Heart left ventricle (tissue), 16 donors: ENCODE data around the gene GPR137. TPM values are rescaled to one million over a fixed set of nuclear protein-coding genes. Genes with fewer than 3 reads are reported as not detected.

ENCODE experiments used
- ATAC-seq, 4 donors: fragments of 200-7000 bp; cut with Tn5 transposase; one replicate each; pipeline ENCODE4 v1.9.1; 2020 to 2022; ENCODE audit warnings: moderate library complexity in 4 of 4, mild to moderate bottlenecking in 3 of 4, moderate number of reproducible peaks in 1 of 4
- DNase-seq, 5 donors: peaks; one replicate each; pipeline ENCODE4 v3.0.0-alpha.2; 2020
- H3K27ac ChIP-seq, 12 donors: fragments of 200-600 bp; sonication (generic) in 4 of 12; one replicate each; pipeline versions ENCODE4 v1.5.0 to v1.8.0; 2016 to 2022; ENCODE audit warnings: mild to moderate bottlenecking in 2 of 12
- H3K27me3 ChIP-seq, 9 donors: fragments of 200-600 bp; sonication (generic) in 2 of 9; one replicate each; pipeline versions ENCODE4 v1.5.1 to v1.8.0; 2016 to 2022; ENCODE audit warnings: mild to moderate bottlenecking in 3 of 9
- H3K36me3 ChIP-seq, 9 donors: fragments of 200-600 bp; sonication (generic) in 2 of 9; one replicate each; pipeline versions ENCODE4 v1.5.0 to v1.8.0; 2018 to 2022; ENCODE audit warnings: mild to moderate bottlenecking in 2 of 9
- H3K4me1 ChIP-seq, 12 donors: fragments of 200-600 bp; sonication (generic) in 4 of 12; one replicate each; pipeline versions ENCODE4 v1.5.0 to v1.8.0; 2016 to 2022; ENCODE audit warnings: mild to moderate bottlenecking in 3 of 12
- H3K4me3 ChIP-seq, 12 donors: fragments of 200-600 bp; sonication (generic) in 4 of 12; one replicate each; pipeline versions ENCODE4 v1.5.0 to v1.8.0; 2017 to 2022; ENCODE audit warnings: mild to moderate bottlenecking in 9 of 12, moderate library complexity in 4 of 12
- H3K9me3 ChIP-seq, 12 donors: fragments of 200-600 bp; sonication (generic) in 4 of 12; one replicate each; pipeline versions ENCODE4 v1.5.0 to v1.8.0; 2016 to 2022; ENCODE audit warnings: mild to moderate bottlenecking in 1 of 12
- POLR2A ChIP-seq, 2 donors: fragments of 450-650 bp; IDR thresholded peaks; one replicate each; pipeline ENCODE4 v1.6.1; 2017; ENCODE audit warnings: antibody characterized with exemption in 2 of 2, mild to moderate bottlenecking in 2 of 2, moderate library complexity in 2 of 2
- WGBS, 4 donors: extraction: QIAGEN DNeasy Blood & Tissue Kit in 2 of 4; methylation state at CpG; one replicate each; pipeline versions ENCODE4 v1.1.5 to v1.1.7; 2013 to 2018; 5-methylcytosine and 5-hydroxymethylcytosine counted together
- intact Hi-C, 10 donors: fragments of 100-400 bp; cut with DNase I; formaldehyde crosslinking; loops; one replicate each; pipeline versions ENCODE4 v1.11.1 to v1.14.2; 2022
- polyA plus RNA-seq, 2 donors: library from polyadenylated mRNA; stranded (reverse); fragments of 200-250 nt; gene quantifications; one replicate each; pipeline ENCODE4 v1.2.3, GENCODE V29; 2013
- total RNA-seq, 9 donors: library from RNA; depleted of rRNA in 2 of 9; stranded (reverse); fragments of >200 nt in 2 of 9; fragmentation: NEBNext Ultra II Directional in 3 of 9; extraction: Animal tissue kit (Norgen Biotek cat#: 25700) in 3 of 9; gene quantifications; one replicate each; pipeline versions ENCODE4 v1.1.0 to v1.2.4, GENCODE V29; 2016 to 2023
- TF ChIP-seq, protein P1 (sequence below), 12 donors: fragments of 200-600 bp; sonication (generic) in 4 of 12; IDR thresholded peaks; one replicate each; pipeline versions ENCODE4 v1.5.0 to v1.8.0; 2018 to 2022; ENCODE audit warnings: antibody characterized with exemption in 12 of 12, mild to moderate bottlenecking in 5 of 12
- donor health status: ischemic (EF 13 %, LVEDD 7.1; RV severe dilation, severe dysfunction).
- donor health status: healthy with polysubstance abuse.
- donor health status: DM: no; HTN: yes; CAD: no.
- donor health status: DM: no; HTN: no; CAD: no.
- donor health status: ischemic (EF 25% LVEDD 6.9; RV normal size, moderate dysfunction).
- donor health status: ischemic (EF 25% LVEDD 5.7; RV mildly dilated, moderate dysfunction).
- donor health status: healthy.
- donor health status: DM: yes; HTN: yes; CAD: no.
- donor health status: ischemic (EF 35%, LVEDD 5.7; RV mildly dilated, moderate dysfunction).
- donor health status: nonischemic (EF 11% LVEDD 7.7; RV severe dilation, severe dysfunction).
- donor health status: DM: yes; HTN: yes; CAD: no.
- donor health status: PGD.
- donor health status: ischemic (EF 29% LVEDD 5.4; RV normal size, mild dysfunction).
- donor health status: nonischemic (EF 23%, LVEDD 6.1; RV moderate dilation, normal function).

The GPR137 gene
- total and polyA plus RNA-seq, 11 donors, result 20.2 to 48.3 (median 26.2) TPM

- Histone ChIP-seq H3K4me1 (peaks cover 0 to 68% (median 35%) of the 10 kb centered on the region in 12 donors), H3K27ac (peak overlapping the region in 7 of 12 donors; percentile 18 to 100 (median 99))
These were observed 46.6 kb upstream of the GPR137 start for GRCh38 chr11:64238999-64239398.

GRCh38 chr11:64239662-64240434 is 45.8 kb upstream of the GPR137 start:
- ATAC-seq (no peak), DNase-seq (peak in 1 of 5 donors; percentile 34)
- Histone ChIP-seq H3K27me3 (no peaks in the 10 kb centered on the region), H3K4me1 (peaks cover 0 to 69% (median 34%) of the 10 kb centered on the region in 12 donors), H3K27ac (peak overlapping the region; percentile 95 to 100 (median 99)), H3K36me3 (peaks cover 0 to 40% (median 30%) of the 10 kb centered on the region in 9 donors), H3K4me3 (peak overlapping the region in 11 of 12 donors; percentile 47 to 99 (median 80)), H3K9me3 (no peaks in the 10 kb centered on the region)
- 82 to 87% (median 84%) methylated on average over 11 of the region's 11 CpGs for WGBS, 4 donors
- intact Hi-C loops, result loop anchor here in 1 of 10 donors (2.0 kb wide), 1 partner anchor 65 kb away; the partner anchor contains the start of gene ESRRA
- TF ChIP-seq, protein P1, sequence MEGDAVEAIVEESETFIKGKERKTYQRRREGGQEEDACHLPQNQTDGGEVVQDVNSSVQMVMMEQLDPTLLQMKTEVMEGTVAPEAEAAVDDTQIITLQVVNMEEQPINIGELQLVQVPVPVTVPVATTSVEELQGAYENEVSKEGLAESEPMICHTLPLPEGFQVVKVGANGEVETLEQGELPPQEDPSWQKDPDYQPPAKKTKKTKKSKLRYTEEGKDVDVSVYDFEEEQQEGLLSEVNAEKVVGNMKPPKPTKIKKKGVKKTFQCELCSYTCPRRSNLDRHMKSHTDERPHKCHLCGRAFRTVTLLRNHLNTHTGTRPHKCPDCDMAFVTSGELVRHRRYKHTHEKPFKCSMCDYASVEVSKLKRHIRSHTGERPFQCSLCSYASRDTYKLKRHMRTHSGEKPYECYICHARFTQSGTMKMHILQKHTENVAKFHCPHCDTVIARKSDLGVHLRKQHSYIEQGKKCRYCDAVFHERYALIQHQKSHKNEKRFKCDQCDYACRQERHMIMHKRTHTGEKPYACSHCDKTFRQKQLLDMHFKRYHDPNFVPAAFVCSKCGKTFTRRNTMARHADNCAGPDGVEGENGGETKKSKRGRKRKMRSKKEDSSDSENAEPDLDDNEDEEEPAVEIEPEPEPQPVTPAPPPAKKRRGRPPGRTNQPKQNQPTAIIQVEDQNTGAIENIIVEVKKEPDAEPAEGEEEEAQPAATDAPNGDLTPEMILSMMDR (IDR thresholded peaks at IDR 0.05), result no peak
- TF ChIP-seq POLR2A (IDR thresholded peaks at IDR 0.05), result no peak

More at GRCh38 chr11:64238999-64239398, 46.6 kb upstream of the GPR137 start:
- no peak for ATAC-seq
- WGBS, 4 donors, result 82 to 89% (median 86%) methylated on average over 5 of the region's 5 CpGs
- intact Hi-C loops, result no loop called here
- no peak for TF ChIP-seq POLR2A (IDR thresholded peaks at IDR 0.05)
- TF ChIP-seq, protein P1 (IDR thresholded peaks at IDR 0.05), result no peak
- Histone ChIP-seq H3K27me3 (no peaks in the 10 kb centered on the region), H3K4me3 (no peak overlapping the region), H3K36me3 (peaks cover 0 to 36% (median 27%) of the 10 kb centered on the region in 9 donors), H3K9me3 (no peaks in the 10 kb centered on the region)
- peak in 1 of 5 donors; percentile 46 for DNase-seq

DNA sequence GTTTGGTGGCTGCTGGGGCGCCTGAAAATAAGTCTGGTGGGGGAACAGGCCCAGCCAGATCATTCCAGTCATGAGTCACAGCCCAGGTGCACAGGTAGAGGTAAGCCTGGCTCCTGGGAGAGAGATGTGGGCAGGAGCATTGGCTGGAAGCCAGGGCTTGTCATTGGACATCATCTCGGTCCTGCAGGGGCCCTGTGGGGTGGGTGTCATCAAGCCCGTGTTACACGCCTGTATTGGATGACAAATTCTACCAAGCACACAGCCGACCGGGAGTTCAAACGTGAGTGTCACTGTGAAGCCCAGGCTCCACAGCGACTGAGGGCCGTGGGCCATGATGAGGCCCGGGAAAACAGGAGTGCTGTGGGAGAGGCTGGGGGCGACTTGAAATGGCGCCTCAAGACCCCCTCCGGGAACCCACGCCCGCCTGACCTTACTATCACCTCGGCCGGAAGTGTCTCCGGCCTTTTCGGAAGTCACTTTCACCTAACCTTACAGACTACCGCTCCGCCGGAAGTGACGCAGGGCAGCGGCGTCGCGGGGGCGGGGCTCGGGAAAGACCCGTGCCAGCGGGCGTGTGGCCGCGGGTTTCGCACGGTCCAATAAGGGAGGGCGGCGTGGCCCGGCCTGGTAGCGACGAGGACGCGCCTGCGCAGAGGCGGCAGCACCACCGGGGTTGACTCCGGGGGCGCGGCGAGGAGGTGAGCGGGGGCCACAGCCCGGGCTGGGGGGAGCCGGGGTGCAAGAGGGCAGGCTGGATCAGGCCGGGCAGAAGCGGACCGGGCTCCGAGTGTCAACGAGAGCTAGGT is 45.0 kb upstream of the GPR137 start, which contains the start of gene FKBP2:
Gene FKBP2, plus strand, starts transcription at position 661 of the 806 bp plus-strand sequence. CDS start 1,293 bp downstream, outside the sequence.
- peak within 1 kb of the TSS; percentile 95 to 100 (median 99) for H3K27ac ChIP-seq
- 2% methylated on average over 32 to 58 of the region's 58 CpGs for WGBS, 4 donors
- DNase-seq, result peak; percentile 97 to 99 (median 98)
- peaks cover 0 to 67% (median 34%) of the 10 kb centered on the region in 12 donors for H3K4me1 ChIP-seq
- H3K9me3 ChIP-seq, result no peaks in the 10 kb centered on the region
- intact Hi-C loops, result loop anchor here in 3 of 10 donors (1.0 to 2.0 kb wide), 3 partner anchors 30 to 64 kb away; partner anchors contain the start of genes BAD (in 1 of the 3) and ESRRA (in 1 of the 3)
- TF ChIP-seq POLR2A (IDR thresholded peaks at IDR 0.05), result peak; percentile 65 to 91
- TF ChIP-seq, protein P1 (IDR thresholded peaks at IDR 0.05), result no peak
- H3K27me3 ChIP-seq, result no peaks in the 10 kb centered on the region
- peak within 1 kb of the TSS; percentile 65 to 99 (median 80) for H3K4me3 ChIP-seq
- peak; percentile 68 to 78 (median 74) for ATAC-seq
- peaks cover 0 to 40% (median 30%) of the 10 kb centered on the region in 9 donors for H3K36me3 ChIP-seq
